H9 (cell line): ENCODE measurements around the gene HIKESHI. TPM values are rescaled to one million over a fixed set of nuclear protein-coding genes. Genes with fewer than 3 reads are reported as not detected.

Experiments used
- DNase-seq: peaks from one replicate; pipeline ENCODE4 v3.0.0-alpha.2; 2017
- H2AFZ ChIP-seq: one replicate; pipeline ENCODE4 v1.6.1; 2013; ENCODE audit warnings: mild to moderate bottlenecking, low read length, control low read depth, moderate library complexity
- H2AK5ac ChIP-seq: 2 replicates; pipeline ENCODE4 v1.6.1; 2013; ENCODE audit warnings: low read length, control low read depth, mixed read lengths; ENCODE audit not compliant: insufficient read length
- H2BK120ac ChIP-seq: one replicate; pipeline ENCODE4 v1.6.1; 2013; ENCODE audit warnings: low read depth, mild to moderate bottlenecking, low read length, control low read depth, inconsistent platforms; ENCODE audit not compliant: poor library complexity, severe bottlenecking
- H2BK12ac ChIP-seq: 2 replicates; pipeline ENCODE4 v1.6.1; 2013; ENCODE audit warnings: low read length, control low read depth, mixed read lengths, low read depth; ENCODE audit not compliant: insufficient read length
- H2BK15ac ChIP-seq: 2 replicates; pipeline ENCODE4 v1.6.1; 2013; ENCODE audit warnings: low read depth, low read length, control low read depth
- H2BK20ac ChIP-seq: one replicate; pipeline ENCODE4 v1.6.1; 2013; ENCODE audit warnings: low read depth, mild to moderate bottlenecking, low read length, control low read depth, inconsistent platforms; ENCODE audit not compliant: poor library complexity, severe bottlenecking
- H2BK5ac ChIP-seq: 2 replicates; pipeline ENCODE4 v1.6.1; 2013; ENCODE audit warnings: low read length, control low read depth, mixed read lengths; ENCODE audit not compliant: insufficient read length
- H3K14ac ChIP-seq: 2 replicates; pipeline ENCODE4 v1.6.1; 2013; ENCODE audit warnings: low read length, control low read depth; ENCODE audit not compliant: insufficient read depth
- H3K18ac ChIP-seq: 2 replicates; pipeline ENCODE4 v1.6.1; 2013; ENCODE audit warnings: low read depth, mild to moderate bottlenecking, mixed read lengths, low read length, control low read depth; ENCODE audit not compliant: insufficient read length
- H3K23ac ChIP-seq: 2 replicates; pipeline ENCODE4 v1.6.1; 2013; ENCODE audit warnings: low read length, control low read depth, mixed read lengths, low read depth; ENCODE audit not compliant: insufficient read length
- H3K23me2 ChIP-seq: 2 replicates; pipeline ENCODE4 v1.6.1; 2013; ENCODE audit warnings: low read depth, mild to moderate bottlenecking, mixed read lengths, low read length, control low read depth; ENCODE audit not compliant: insufficient read length, poor library complexity, severe bottlenecking
- H3K27ac ChIP-seq: 2 replicates; pipeline ENCODE4 v1.5.1; 2013; ENCODE audit warnings: low read length, control low read depth, mixed read lengths, low read depth; ENCODE audit not compliant: insufficient read length
- H3K27me3 ChIP-seq: 2 replicates; pipeline ENCODE4 v1.6.1; 2013; ENCODE audit warnings: low read length, control low read depth, inconsistent platforms; ENCODE audit not compliant: insufficient read depth
- H3K4ac ChIP-seq: 2 replicates; pipeline ENCODE4 v1.6.1; 2013; ENCODE audit warnings: low read depth, mild to moderate bottlenecking, control low read depth, inconsistent platforms, low read length, moderate library complexity
- H3K4me1 ChIP-seq: 2 replicates; pipeline ENCODE4 v1.6.1; 2013; ENCODE audit warnings: low read length, control low read depth, inconsistent platforms; ENCODE audit not compliant: insufficient read depth
- H3K4me2 ChIP-seq: 2 replicates; pipeline ENCODE4 v1.6.1; 2013; ENCODE audit warnings: low read length, control low read depth, mixed read lengths; ENCODE audit not compliant: insufficient read length, insufficient read depth
- H3K56ac ChIP-seq: 2 replicates; pipeline ENCODE4 v1.6.1; 2013; ENCODE audit warnings: low read depth, mild to moderate bottlenecking, mixed read lengths, low read length, control low read depth; ENCODE audit not compliant: insufficient read length
- H3K79me1 ChIP-seq: 2 replicates; pipeline ENCODE4 v1.6.1; 2013; ENCODE audit warnings: low read depth, mild to moderate bottlenecking, moderate library complexity, low read length, control low read depth, inconsistent platforms; ENCODE audit not compliant: insufficient read depth, poor library complexity, severe bottlenecking
- H3K79me2 ChIP-seq: 2 replicates; pipeline ENCODE4 v1.6.1; 2013; ENCODE audit warnings: low read length, control low read depth, inconsistent platforms; ENCODE audit not compliant: insufficient read depth
- H3K9ac ChIP-seq: 2 replicates; pipeline ENCODE4 v1.6.1; 2013; ENCODE audit warnings: low read length, control low read depth, mixed read lengths; ENCODE audit not compliant: insufficient read length; ENCODE audit errors: extremely low read depth
- H3K9me3 ChIP-seq: one replicate; pipeline ENCODE4 v1.6.1; 2013; ENCODE audit warnings: low read depth, low read length, inconsistent platforms; ENCODE audit not compliant: control insufficient read depth
- H3T11ph ChIP-seq: one replicate; pipeline ENCODE4 v1.6.1; 2013; ENCODE audit warnings: mild to moderate bottlenecking, low read length, control low read depth, inconsistent platforms
- H4K20me1 ChIP-seq: one replicate; pipeline ENCODE4 v1.6.1; 2013; ENCODE audit not compliant: control insufficient read depth, insufficient read length, insufficient read depth
- H4K5ac ChIP-seq: 2 replicates; pipeline ENCODE4 v1.6.1; 2013; ENCODE audit warnings: low read depth, mild to moderate bottlenecking, mixed read lengths, low read length, control low read depth; ENCODE audit not compliant: insufficient read length
- H4K8ac ChIP-seq: replicated peaks from 2 replicates; pipeline ENCODE4 v1.6.1; 2013; ENCODE audit warnings: low read length, control low read depth, mixed read lengths, low read depth; ENCODE audit not compliant: insufficient read length
- H4K91ac ChIP-seq: 2 replicates; pipeline ENCODE4 v1.6.1; 2013; ENCODE audit warnings: low read depth, mild to moderate bottlenecking, moderate library complexity, mixed read lengths, low read length, control low read depth; ENCODE audit not compliant: insufficient read length
- H3K27ac Mint-ChIP-seq, 3 experiments: 2 replicates in 2 of 3; 3 replicates in 1 of 3; pipeline ENCODE4 v1.8.0; 2020 to 2021; ENCODE audit warnings: mixed read lengths in 3 of 3, mild to moderate bottlenecking in 1 of 3, moderate library complexity in 1 of 3
- H3K27me3 Mint-ChIP-seq: 2 replicates; pipeline ENCODE4 v1.8.0; 2021; ENCODE audit warnings: low read depth, mild to moderate bottlenecking, moderate library complexity, mixed read lengths
- H3K36me3 Mint-ChIP-seq, 3 experiments: 2 replicates in 2 of 3; 3 replicates in 1 of 3; pipeline ENCODE4 v1.8.0; 2020 to 2021; ENCODE audit warnings: low read depth in 3 of 3, mixed read lengths in 3 of 3; ENCODE audit not compliant: insufficient read depth in 1 of 3
- H3K4me1 Mint-ChIP-seq, 2 experiments: 2 replicates each; pipeline ENCODE4 v1.8.0; 2020; ENCODE audit warnings: mixed read lengths in 2 of 2
- H3K4me3 Mint-ChIP-seq, 2 experiments: 2 replicates in 1 of 2; 3 replicates in 1 of 2; pipeline ENCODE4 v1.8.0; 2020 to 2021; ENCODE audit warnings: mild to moderate bottlenecking in 2 of 2, mixed read lengths in 2 of 2, moderate library complexity in 1 of 2
- H3K9me3 Mint-ChIP-seq, 2 experiments: 2 replicates in 1 of 2; 3 replicates in 1 of 2; pipeline ENCODE4 v1.8.0; 2020; ENCODE audit warnings: mild to moderate bottlenecking in 2 of 2, mixed read lengths in 2 of 2, moderate library complexity in 1 of 2
- WGBS: extraction: QIAGEN DNeasy Blood & Tissue Kit; methylation state at CpG from one replicate; pipeline ENCODE4 v1.1.7; 2013; ENCODE audit warnings: missing lambda C conversion rate, low lambda C conversion rate, mixed read lengths; ENCODE audit not compliant: insufficient read length; ENCODE audit errors: extremely low coverage; 5-methylcytosine and 5-hydroxymethylcytosine counted together
- total RNA-seq: library from RNA; stranded (reverse); gene quantifications from 2 replicates; pipeline ENCODE4 v1.2.1, GENCODE V29; 2021
- TF ChIP-seq, protein P1 (sequence below): fragments of 200-600 bp; sonication (generic); conservative IDR thresholded peaks from 3 replicates; pipeline ENCODE4 v1.8.0; 2021; ENCODE audit warnings: antibody characterized with exemption, mild to moderate bottlenecking

HIKESHI gene
- total RNA-seq, 1 experiment from 2014 or later = 54.1 TPM

- no peak overlapping the region for H3K4ac ChIP-seq
- H3K79me1 ChIP-seq = no peaks in the 10 kb centered on the region
- no peak overlapping the region for H3K56ac ChIP-seq
- no peak overlapping the region for H4K91ac ChIP-seq
- H3K18ac ChIP-seq = no peak overlapping the region
- Mint-ChIP-seq H3K27me3 (no peaks in the 10 kb centered on the region), H3K4me1 (peaks cover 4% of the 10 kb centered on the region in 2 experiments), H3K9me3 (no peaks in the 10 kb centered on the region), H3K4me3 (no peak overlapping the region), H3K36me3 (no peaks in the 10 kb centered on the region), H3K27ac (peak overlapping the region in 1 of 3 experiments; percentile 11; a peak in 1 of 7 replicates)
- H2BK5ac ChIP-seq = no peak overlapping the region
- no peak overlapping the region for H3K4me2 ChIP-seq
- no peak overlapping the region for H3K9ac ChIP-seq
- H4K8ac ChIP-seq = no peak overlapping the region
- no peak overlapping the region for H2AK5ac ChIP-seq
- H2BK120ac ChIP-seq = no peak overlapping the region
- no peaks in the 10 kb centered on the region for H3K27me3 ChIP-seq
- H3K4me1 ChIP-seq = no peaks in the 10 kb centered on the region
- H2BK15ac ChIP-seq = no peak overlapping the region
- TF ChIP-seq, protein P1, sequence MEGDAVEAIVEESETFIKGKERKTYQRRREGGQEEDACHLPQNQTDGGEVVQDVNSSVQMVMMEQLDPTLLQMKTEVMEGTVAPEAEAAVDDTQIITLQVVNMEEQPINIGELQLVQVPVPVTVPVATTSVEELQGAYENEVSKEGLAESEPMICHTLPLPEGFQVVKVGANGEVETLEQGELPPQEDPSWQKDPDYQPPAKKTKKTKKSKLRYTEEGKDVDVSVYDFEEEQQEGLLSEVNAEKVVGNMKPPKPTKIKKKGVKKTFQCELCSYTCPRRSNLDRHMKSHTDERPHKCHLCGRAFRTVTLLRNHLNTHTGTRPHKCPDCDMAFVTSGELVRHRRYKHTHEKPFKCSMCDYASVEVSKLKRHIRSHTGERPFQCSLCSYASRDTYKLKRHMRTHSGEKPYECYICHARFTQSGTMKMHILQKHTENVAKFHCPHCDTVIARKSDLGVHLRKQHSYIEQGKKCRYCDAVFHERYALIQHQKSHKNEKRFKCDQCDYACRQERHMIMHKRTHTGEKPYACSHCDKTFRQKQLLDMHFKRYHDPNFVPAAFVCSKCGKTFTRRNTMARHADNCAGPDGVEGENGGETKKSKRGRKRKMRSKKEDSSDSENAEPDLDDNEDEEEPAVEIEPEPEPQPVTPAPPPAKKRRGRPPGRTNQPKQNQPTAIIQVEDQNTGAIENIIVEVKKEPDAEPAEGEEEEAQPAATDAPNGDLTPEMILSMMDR = no peak
- DNase-seq = no peak
- H3T11ph ChIP-seq = no peak overlapping the region
- no CpG with 5 or more reads among the region's 4 CpGs for WGBS
- H4K20me1 ChIP-seq = no peaks in the 10 kb centered on the region
- H2BK12ac ChIP-seq = no peak overlapping the region
- no peak overlapping the region for H3K23ac ChIP-seq
- H3K9me3 ChIP-seq = no peaks in the 10 kb centered on the region
- H3K27ac ChIP-seq = no peak overlapping the region
- no peaks in the 10 kb centered on the region for H3K23me2 ChIP-seq
- no peak overlapping the region for H2BK20ac ChIP-seq
- no peaks in the 10 kb centered on the region for H3K79me2 ChIP-seq
- no peak overlapping the region for H3K14ac ChIP-seq
- no peak overlapping the region for H2AFZ ChIP-seq
- H4K5ac ChIP-seq = no peak overlapping the region
Measured at GRCh38 chr11:86388198-86388597, 86.2 kb downstream of the HIKESHI start.
